Peyer's patch (tissue), 4 donors: Measurements from ENCODE around the gene SERPINB10.

Experiments used
- POLR2A ChIP-seq, 2 donors: fragments of 450-650 bp; IDR thresholded peaks; one replicate each; pipeline ENCODE4 v1.5.1; 2017; ENCODE audit warnings: antibody characterized with exemption in 2 of 2, mild to moderate bottlenecking in 2 of 2, moderate library complexity in 2 of 2
- TF ChIP-seq, protein P1 (sequence below), 6 experiments: fragments of 450-650 bp in 4 of 6; fragments of 200-600 bp in 2 of 6; sonication (generic) in 1 of 6; IDR thresholded peaks; one replicate each; pipeline ENCODE4 v1.5.1; 2017 to 2019; ENCODE audit warnings: antibody characterized with exemption in 6 of 6, mild to moderate bottlenecking in 3 of 6, moderate library complexity in 1 of 6

DNA sequence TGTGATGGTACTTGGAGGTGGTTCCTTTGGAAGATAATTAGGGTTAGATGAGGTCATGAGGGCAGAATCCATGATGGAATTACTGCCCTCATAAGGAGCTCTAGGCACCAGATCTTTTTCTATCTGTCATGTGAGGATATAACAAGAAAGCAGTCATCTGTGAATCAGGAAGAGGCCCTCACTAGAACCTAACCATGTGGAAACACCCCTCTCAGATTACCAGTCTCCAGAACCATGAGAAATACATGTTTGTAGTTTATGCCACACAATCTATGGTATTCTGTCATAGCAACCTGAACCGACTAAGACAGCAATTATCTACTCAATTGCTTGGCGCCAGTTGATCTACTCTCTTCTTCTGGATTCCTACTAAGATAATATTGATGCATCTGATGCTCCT lies 2.4 kb upstream of the SERPINB10 start:
- TF ChIP-seq, protein P1, sequence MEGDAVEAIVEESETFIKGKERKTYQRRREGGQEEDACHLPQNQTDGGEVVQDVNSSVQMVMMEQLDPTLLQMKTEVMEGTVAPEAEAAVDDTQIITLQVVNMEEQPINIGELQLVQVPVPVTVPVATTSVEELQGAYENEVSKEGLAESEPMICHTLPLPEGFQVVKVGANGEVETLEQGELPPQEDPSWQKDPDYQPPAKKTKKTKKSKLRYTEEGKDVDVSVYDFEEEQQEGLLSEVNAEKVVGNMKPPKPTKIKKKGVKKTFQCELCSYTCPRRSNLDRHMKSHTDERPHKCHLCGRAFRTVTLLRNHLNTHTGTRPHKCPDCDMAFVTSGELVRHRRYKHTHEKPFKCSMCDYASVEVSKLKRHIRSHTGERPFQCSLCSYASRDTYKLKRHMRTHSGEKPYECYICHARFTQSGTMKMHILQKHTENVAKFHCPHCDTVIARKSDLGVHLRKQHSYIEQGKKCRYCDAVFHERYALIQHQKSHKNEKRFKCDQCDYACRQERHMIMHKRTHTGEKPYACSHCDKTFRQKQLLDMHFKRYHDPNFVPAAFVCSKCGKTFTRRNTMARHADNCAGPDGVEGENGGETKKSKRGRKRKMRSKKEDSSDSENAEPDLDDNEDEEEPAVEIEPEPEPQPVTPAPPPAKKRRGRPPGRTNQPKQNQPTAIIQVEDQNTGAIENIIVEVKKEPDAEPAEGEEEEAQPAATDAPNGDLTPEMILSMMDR (IDR thresholded peaks at IDR 0.05) = no peak
- TF ChIP-seq POLR2A (IDR thresholded peaks at IDR 0.05) = no peak
